Stimulated activated CD8-positive, alpha-beta memory T cell treated with anti-CD3 and anti-CD28 coated beads, Interleukin-2, amount 100 ng/mL, for 1 hour (primary cell): ENCODE results near the gene PGA3.
A peak's percentile ranks its signal among the peaks of the same experiment; 100 is the strongest.
"Not testable (repeated sequence)": the region's sequence is repeated elsewhere in the genome, so short reads cannot be mapped to it uniquely, and the experiment has no call there.

ENCODE experiments used
- DNase-seq, 2 donors: peaks; one replicate each; pipeline ENCODE4 v3.0.0-alpha.2; 2020; ENCODE audit warnings: low read depth in 2 of 2

The PGA3 gene

GRCh38 chr11:61202950-61203746 is at the start of gene PGA3:
Gene PGA3 (plus strand): TSS chr11:61203515. CDS start chr11:61203565, 50 bp downstream.
- DNase-seq, result not testable (repeated sequence)

- no peak for DNase-seq
Measured at GRCh38 chr11:61153593-61154095, 49.7 kb upstream of the PGA3 start.

GRCh38 chr11:61154528-61154927 is 48.8 kb upstream of the PGA3 start:
- no peak for DNase-seq

GRCh38 chr11:61155312-61155711 is 48.0 kb upstream of the PGA3 start:
- no peak for DNase-seq

- no peak for DNase-seq
Measured at GRCh38 chr11:61155741-61156140, 47.6 kb upstream of the PGA3 start.

GRCh38 chr11:61157743-61158142 is 45.6 kb upstream of the PGA3 start:
- DNase-seq, result no peak

GRCh38 chr11:61158691-61159381 is 44.5 kb upstream of the PGA3 start:
- no peak for DNase-seq

- DNase-seq, result no peak
Measured at GRCh38 chr11:61160487-61161189, 42.7 kb upstream of the PGA3 start.

GRCh38 chr11:61161190-61162091 is 41.9 kb upstream of the PGA3 start, which contains the start of gene VPS37C:
Gene VPS37C (minus strand): TSS chr11:61161426. CDS start chr11:61138829, 22,597 bp downstream.
- DNase-seq, result peak; percentile 79 to 86

GRCh38 chr11:61162092-61162941 is 41.0 kb upstream of the PGA3 start:
- DNase-seq, result no peak

- DNase-seq, result no peak
Measured at GRCh38 chr11:61163021-61163420, 40.3 kb upstream of the PGA3 start.

- DNase-seq, result no peak
Measured at GRCh38 chr11:61163714-61164605, 39.4 kb upstream of the PGA3 start.

GRCh38 chr11:61164606-61165424 is 38.5 kb upstream of the PGA3 start:
- DNase-seq, result no peak

GRCh38 chr11:61165785-61166184 is 37.5 kb upstream of the PGA3 start:
- DNase-seq, result not testable (repeated sequence)

GRCh38 chr11:61166331-61166730 is 37.0 kb upstream of the PGA3 start:
- not testable (repeated sequence) for DNase-seq

- no peak for DNase-seq
Measured at GRCh38 chr11:61168042-61168688, 35.1 kb upstream of the PGA3 start.

GRCh38 chr11:61168800-61169199 is 34.5 kb upstream of the PGA3 start:
- no peak for DNase-seq

GRCh38 chr11:61170566-61170965 is 32.7 kb upstream of the PGA3 start:
- no peak for DNase-seq
